Skeletal muscle tissue (tissue), 4 donors: ENCODE results near the gene IGDCC3. TPM values are rescaled to one million over a fixed set of nuclear protein-coding genes. Genes with fewer than 3 reads are reported as not detected.

ENCODE experiments used
- H3K27ac ChIP-seq: one replicate; pipeline ENCODE4 v1.7.0; 2013; ENCODE audit warnings: mild to moderate bottlenecking, low read depth, low read length, inconsistent platforms
- H3K27me3 ChIP-seq, 3 donors: one replicate each; pipeline ENCODE4 v1.7.0; 2013; ENCODE audit warnings: low read length in 3 of 3; ENCODE audit not compliant: control insufficient read depth in 3 of 3, insufficient read depth in 3 of 3
- H3K36me3 ChIP-seq, 3 donors: one replicate each; pipeline ENCODE4 v1.7.0; 2013; ENCODE audit warnings: low read length in 3 of 3; ENCODE audit not compliant: control insufficient read depth in 3 of 3, insufficient read depth in 3 of 3
- H3K4me1 ChIP-seq, 3 donors: one replicate each; pipeline ENCODE4 v1.7.0; 2013; ENCODE audit warnings: low read length in 3 of 3, mild to moderate bottlenecking in 3 of 3; ENCODE audit not compliant: control insufficient read depth in 3 of 3, insufficient read depth in 3 of 3
- H3K4me3 ChIP-seq, 3 donors: one replicate each; pipeline ENCODE4 v1.7.0; 2013; ENCODE audit warnings: low read length in 3 of 3
- H3K9ac ChIP-seq, 3 donors: one replicate each; pipeline ENCODE4 v1.7.0; 2013; ENCODE audit warnings: low read length in 3 of 3, mild to moderate bottlenecking in 3 of 3, moderate library complexity in 2 of 3, low read depth in 1 of 3
- H3K9me3 ChIP-seq, 3 donors: one replicate each; pipeline ENCODE4 v1.7.0; 2013; ENCODE audit warnings: low read length in 3 of 3; ENCODE audit not compliant: control insufficient read depth in 3 of 3
- total RNA-seq: library from RNA; depleted of rRNA; stranded (reverse); fragments of >200 nt; gene quantifications from one replicate; pipeline ENCODE4 v1.2.3, GENCODE V29; 2014
- donor health status: Osteomylitis.

Gene IGDCC3
- total RNA-seq, 1 donor from 2014 or later, result 1.0 TPM

DNA sequence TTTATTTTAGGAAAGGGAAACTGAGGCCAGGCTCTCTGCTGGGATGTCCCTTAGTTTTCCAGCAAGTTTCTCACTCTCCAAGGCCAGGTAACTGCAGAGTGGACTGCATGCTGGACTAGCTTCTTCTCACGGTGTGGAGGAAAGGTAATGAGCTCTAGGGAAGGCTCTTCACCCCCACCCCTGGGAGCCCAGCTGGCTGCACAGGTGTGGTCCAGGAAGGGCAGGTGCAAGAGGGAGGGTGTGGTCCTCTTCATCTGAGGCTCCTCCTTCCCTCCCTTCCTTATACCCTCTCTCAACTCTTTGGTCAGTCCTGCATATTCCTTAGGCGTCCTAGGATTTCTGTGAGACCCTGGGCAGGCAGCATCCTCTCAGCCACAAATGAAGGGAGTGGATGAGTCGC is 39.4 kb downstream of the IGDCC3 start:
- H3K9ac ChIP-seq, result no peak overlapping the region
- no peak overlapping the region for H3K27ac ChIP-seq
- no peaks in the 10 kb centered on the region for H3K4me1 ChIP-seq
- peaks cover 0 to 15% (median 0%) of the 10 kb centered on the region in 3 donors for H3K27me3 ChIP-seq
- H3K9me3 ChIP-seq, result no peaks in the 10 kb centered on the region
- no peak overlapping the region for H3K4me3 ChIP-seq
- no peaks in the 10 kb centered on the region for H3K36me3 ChIP-seq

DNA sequence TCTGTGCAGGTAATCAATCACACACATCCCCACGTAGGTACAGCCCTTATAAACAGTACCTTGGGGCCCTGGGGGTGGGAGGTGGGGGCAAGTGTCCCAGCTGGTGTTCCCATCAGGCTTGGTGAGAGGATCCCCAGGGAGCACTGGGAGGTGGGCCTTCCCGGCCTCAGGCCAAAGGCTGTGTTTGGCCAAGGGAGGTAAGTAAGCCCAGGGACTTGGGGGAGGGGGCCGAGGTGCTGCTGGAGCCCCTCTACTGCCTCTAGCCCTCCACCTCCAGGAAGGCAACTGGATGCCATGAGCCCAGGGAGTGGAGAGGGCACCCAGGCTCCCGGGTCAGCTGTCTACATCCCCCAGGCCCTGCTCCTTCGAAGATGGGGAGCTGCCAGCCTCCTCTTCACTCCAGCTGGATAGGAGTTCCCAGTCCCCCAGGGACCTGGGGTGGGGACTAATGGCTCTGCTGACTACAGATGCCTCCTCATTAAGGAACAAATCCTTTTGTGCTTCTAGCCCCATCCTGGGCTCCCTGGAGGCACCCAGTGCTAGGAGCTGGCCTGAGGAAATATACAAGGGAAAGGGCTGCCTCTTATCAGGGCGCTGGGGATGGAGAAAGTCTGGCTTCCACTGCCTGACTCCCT is 40.2 kb downstream of the IGDCC3 start:
- Histone ChIP-seq H3K9me3 (no peaks in the 10 kb centered on the region), H3K9ac (no peak overlapping the region), H3K27me3 (peaks cover 0 to 15% (median 0%) of the 10 kb centered on the region in 3 donors), H3K27ac (no peak overlapping the region), H3K36me3 (no peaks in the 10 kb centered on the region), H3K4me1 (no peaks in the 10 kb centered on the region), H3K4me3 (no peak overlapping the region)

DNA sequence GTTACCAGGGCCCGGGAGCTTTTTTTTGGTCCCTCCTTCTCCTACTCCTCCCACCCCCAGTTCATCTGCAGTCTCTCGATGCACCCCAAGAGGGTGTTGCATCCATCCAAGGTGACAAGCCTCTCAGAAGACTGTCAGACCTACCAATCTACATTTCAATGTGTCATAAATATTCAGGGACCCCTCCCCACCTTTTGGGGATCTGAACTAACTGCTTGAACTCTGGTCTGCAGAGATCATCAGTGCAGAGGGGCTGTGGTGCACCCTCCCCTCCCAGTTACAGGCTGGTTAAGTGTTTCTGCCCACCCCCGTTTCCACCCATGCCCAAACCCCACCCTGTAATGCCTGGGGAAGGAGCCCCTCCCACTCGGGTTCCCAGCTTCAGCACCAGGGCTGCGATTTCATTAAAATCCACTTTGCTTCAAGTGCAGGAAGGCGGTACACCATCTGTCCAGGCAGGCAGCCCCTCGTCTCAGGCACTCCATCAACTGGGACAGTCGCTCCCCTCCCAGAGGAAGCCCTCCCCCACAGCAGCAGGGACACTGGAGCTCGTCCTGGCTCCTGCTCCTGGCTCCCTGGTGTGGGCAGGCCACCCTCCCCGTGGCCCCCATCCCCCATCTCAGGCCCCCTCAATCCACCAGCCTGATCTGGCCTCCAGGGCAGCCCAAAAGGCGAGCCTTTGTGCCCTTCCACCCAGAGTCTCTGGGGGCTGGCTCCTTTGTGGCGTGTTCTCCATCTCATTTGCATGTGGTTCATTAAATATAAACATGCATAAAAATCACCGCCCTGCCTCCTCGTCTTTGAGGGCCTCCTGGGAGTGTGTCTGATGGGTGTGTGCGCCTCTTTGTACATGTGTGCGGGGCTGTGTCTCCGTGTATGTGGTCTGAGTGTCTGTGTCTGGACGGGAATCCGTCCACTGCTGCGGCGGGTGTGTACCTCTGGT is 41.0 kb downstream of the IGDCC3 start:
- H3K9ac ChIP-seq, result no peak overlapping the region
- H3K9me3 ChIP-seq, result no peaks in the 10 kb centered on the region
- H3K27ac ChIP-seq, result no peak overlapping the region
- peaks cover 0 to 15% (median 0%) of the 10 kb centered on the region in 3 donors for H3K27me3 ChIP-seq
- no peaks in the 10 kb centered on the region for H3K4me1 ChIP-seq
- H3K4me3 ChIP-seq, result no peak overlapping the region
- no peaks in the 10 kb centered on the region for H3K36me3 ChIP-seq

GRCh38 chr15:65335278-65336055 is 42.3 kb downstream of the IGDCC3 start:
- H3K27ac ChIP-seq, result no peak overlapping the region
- H3K27me3 ChIP-seq, result peaks cover 0 to 14% (median 0%) of the 10 kb centered on the region in 3 donors
- H3K9ac ChIP-seq, result no peak overlapping the region
- no peaks in the 10 kb centered on the region for H3K4me1 ChIP-seq
- H3K9me3 ChIP-seq, result no peaks in the 10 kb centered on the region
- H3K36me3 ChIP-seq, result no peaks in the 10 kb centered on the region
- no peak overlapping the region for H3K4me3 ChIP-seq

DNA sequence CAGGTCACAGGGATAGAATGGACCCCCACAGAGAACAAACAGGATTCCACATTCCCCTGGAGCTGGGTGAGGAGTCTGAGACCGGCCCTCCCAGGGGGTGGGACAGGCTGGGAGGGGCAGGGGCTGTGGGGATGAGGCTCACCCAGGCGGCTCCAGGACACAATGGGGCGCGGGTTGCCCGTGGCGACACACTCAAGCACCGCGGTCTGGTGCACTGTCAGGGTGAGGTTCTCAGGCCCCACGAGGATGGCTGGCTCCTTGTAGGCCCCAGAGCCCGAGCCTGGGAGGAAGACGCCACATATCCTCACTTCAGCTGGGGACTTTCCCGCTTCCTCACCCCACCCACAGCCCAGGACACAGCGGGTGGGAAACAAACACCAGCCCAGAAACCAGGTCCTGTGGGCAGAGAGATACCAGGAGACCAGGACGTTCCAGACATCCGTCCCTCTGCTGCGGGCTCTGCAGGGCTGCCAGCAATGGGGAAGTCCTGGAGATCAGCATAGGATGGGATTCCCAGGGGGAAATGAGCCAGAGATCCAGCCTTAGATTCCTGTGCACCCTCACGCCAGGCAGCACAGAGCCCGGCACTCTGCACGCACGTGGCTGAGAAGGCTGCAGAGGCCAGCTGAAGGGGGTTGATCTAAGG is 43.1 kb downstream of the IGDCC3 start:
- Histone ChIP-seq H3K36me3 (no peaks in the 10 kb centered on the region), H3K9ac (no peak overlapping the region), H3K4me1 (no peaks in the 10 kb centered on the region), H3K27me3 (peaks cover 0 to 12% (median 0%) of the 10 kb centered on the region in 3 donors), H3K4me3 (no peak overlapping the region), H3K9me3 (no peaks in the 10 kb centered on the region), H3K27ac (no peak overlapping the region)

GRCh38 chr15:65333856-65334255 is 43.9 kb downstream of the IGDCC3 start:
- H3K4me3 ChIP-seq, result no peak overlapping the region
- H3K27ac ChIP-seq, result no peak overlapping the region
- no peaks in the 10 kb centered on the region for H3K4me1 ChIP-seq
- H3K36me3 ChIP-seq, result no peaks in the 10 kb centered on the region
- H3K9ac ChIP-seq, result no peak overlapping the region
- peaks cover 0 to 12% (median 0%) of the 10 kb centered on the region in 3 donors for H3K27me3 ChIP-seq
- no peaks in the 10 kb centered on the region for H3K9me3 ChIP-seq

DNA sequence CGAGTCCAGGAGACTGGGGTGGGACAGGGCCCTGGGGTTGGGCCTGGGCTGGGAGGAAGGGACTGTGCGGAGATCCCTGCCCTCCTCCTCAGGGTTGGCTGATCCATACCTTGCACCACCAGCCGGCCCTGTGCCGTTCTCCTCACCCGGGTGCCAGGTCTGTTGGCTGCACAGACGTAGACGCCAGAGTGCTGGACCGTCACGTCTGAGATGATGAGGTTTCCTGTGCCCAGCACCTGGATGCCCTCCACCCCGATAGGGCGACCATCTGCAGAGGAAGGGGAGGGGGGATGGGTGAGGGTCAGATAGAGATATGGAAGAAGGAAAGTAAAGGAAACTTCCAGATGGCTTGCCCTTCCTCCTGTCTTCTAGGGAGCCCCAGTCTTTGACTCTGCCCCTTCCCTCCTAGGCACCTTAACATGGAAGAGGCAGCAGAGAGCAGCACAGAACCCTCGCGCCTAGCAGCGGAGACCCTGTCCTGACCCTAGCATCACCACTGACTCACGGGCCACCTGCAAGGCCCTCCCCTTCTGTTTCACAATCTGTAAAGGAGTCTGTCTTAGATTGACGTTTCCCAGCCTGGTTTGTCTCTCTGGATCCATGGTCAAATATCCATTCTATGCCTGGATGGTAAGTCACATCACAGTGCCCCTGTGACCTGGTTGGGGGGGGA is 44.5 kb downstream of the IGDCC3 start:
- Histone ChIP-seq H3K36me3 (no peaks in the 10 kb centered on the region), H3K4me1 (no peaks in the 10 kb centered on the region), H3K4me3 (no peak overlapping the region), H3K9me3 (no peaks in the 10 kb centered on the region), H3K27ac (no peak overlapping the region), H3K27me3 (peaks cover 0 to 12% (median 0%) of the 10 kb centered on the region in 3 donors), H3K9ac (no peak overlapping the region)

DNA sequence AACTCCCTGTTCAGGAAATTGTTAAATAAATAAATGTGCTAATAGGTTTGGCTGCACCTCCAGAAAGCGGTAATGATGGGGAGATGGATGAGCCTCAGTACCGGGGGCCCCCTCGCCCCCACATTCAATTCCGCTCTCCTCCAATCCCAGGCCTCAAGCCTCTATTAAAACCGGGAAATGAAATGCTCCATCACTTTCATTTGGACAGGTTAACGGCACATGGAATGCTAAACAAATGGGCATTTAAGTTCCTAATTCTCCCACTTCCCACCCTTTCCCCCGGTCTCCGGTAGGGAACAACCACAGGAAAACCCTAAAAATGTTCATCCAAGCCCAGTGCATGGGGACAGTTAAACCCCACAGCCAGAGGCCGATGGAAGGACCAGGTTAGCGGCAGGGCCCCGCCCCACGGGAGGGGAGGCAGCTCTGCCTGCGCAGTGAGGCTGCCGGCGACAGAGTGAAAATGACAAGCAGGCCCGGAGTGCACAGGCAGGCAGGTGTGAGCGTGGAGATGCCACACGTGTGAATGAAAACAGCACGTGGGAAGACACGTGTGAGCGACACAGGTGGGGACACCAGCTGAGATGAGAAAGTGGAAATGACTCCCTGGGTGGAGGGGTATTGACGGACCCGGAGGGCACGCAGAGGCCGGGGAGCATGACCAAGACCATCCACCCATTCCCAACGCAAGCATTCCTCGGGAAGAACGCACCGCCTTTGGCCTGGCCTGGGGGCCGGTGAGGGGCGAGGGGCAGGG is 45.2 kb downstream of the IGDCC3 start:
- no peak overlapping the region for H3K27ac ChIP-seq
- H3K36me3 ChIP-seq, result no peaks in the 10 kb centered on the region
- H3K9me3 ChIP-seq, result no peaks in the 10 kb centered on the region
- peaks cover 0 to 12% (median 0%) of the 10 kb centered on the region in 3 donors for H3K27me3 ChIP-seq
- no peak overlapping the region for H3K4me3 ChIP-seq
- H3K9ac ChIP-seq, result no peak overlapping the region
- no peaks in the 10 kb centered on the region for H3K4me1 ChIP-seq

DNA sequence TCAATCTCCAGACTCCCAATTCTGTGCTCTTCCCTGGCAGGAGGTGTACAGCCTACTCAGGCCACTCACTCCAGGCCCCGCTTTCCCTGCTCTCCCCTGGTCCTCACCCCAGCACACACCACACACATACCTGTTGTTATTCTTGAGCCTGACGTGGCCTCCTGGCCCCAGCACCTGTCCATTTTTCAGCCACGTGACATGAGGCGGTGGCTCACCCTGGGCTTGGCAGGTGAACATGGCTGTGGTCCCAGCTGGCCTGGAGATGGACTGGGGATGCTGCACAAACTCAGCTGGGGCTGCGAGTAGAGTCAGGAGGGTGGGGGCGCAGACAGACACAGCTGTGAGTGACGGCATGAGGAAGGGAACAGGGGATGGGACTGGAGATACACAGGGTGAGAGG is 46.0 kb downstream of the IGDCC3 start:
- no peak overlapping the region for H3K9ac ChIP-seq

More for the DNA sequence above, 46.0 kb downstream of the IGDCC3 start:
- H3K9me3 ChIP-seq, result no peaks in the 10 kb centered on the region
- H3K4me3 ChIP-seq, result no peak overlapping the region
- peaks cover 0 to 12% (median 0%) of the 10 kb centered on the region in 3 donors for H3K27me3 ChIP-seq
- H3K4me1 ChIP-seq, result no peaks in the 10 kb centered on the region
- H3K36me3 ChIP-seq, result no peaks in the 10 kb centered on the region
- no peak overlapping the region for H3K27ac ChIP-seq
